ENCODE results near the gene HAL.

HAL gene

DNA sequence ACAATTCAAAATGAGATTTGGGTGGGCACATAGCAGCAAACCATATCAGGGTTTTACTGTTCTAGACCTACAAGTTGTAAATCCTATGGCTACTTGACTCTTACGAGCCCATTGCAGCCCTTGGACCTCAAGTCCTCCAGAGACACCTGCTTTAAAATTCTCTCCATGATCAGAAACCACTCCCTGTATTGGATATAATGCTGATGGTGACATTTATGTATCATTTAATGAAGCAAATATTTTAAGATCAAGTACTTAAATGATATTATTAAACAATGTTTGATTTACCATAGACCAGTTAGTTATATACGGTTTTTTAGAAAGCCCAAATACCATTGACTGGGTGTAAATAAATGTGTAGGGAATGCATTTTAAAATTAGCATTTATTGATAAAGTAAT lies 28.8 kb downstream of the HAL start:
- TF ChIP-seq, protein P1, sequence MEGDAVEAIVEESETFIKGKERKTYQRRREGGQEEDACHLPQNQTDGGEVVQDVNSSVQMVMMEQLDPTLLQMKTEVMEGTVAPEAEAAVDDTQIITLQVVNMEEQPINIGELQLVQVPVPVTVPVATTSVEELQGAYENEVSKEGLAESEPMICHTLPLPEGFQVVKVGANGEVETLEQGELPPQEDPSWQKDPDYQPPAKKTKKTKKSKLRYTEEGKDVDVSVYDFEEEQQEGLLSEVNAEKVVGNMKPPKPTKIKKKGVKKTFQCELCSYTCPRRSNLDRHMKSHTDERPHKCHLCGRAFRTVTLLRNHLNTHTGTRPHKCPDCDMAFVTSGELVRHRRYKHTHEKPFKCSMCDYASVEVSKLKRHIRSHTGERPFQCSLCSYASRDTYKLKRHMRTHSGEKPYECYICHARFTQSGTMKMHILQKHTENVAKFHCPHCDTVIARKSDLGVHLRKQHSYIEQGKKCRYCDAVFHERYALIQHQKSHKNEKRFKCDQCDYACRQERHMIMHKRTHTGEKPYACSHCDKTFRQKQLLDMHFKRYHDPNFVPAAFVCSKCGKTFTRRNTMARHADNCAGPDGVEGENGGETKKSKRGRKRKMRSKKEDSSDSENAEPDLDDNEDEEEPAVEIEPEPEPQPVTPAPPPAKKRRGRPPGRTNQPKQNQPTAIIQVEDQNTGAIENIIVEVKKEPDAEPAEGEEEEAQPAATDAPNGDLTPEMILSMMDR (IDR thresholded peaks at IDR 0.05; ENCODE audit: low read depth, low read length, missing control alignments), result no peak
- DNase-seq (ENCODE audit: low read depth), result no peak
- H3K4me3 ChIP-seq (ENCODE audit: low read depth, low read length), result no peak overlapping the region

DNA sequence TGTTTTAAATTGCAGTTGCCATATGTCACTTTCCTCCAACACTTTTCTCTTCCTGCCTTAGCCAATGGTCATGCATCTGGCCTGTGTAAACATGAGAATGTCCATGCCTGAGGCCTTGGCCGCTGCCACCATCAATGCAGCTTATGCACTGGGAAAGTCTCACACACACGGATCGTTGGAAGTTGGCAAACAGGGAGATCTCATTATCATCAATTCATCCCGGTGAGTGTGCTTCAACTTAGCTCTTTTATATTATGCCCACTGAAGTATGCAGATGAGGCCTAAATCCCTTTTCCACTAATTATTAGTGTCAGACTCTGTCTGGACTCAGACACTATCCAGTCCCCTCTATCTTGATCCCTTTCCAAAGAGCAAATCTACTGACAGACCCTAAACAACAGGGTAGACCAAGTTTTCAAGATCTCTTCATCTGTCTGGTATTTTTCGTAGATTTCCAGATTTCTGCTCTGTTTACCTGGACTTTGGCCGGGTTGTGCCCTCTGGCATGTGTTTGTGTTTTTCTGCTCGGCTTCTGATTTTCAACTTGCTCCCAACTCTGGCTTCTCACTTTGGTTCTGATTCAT lies 29.8 kb downstream of the HAL start:
- TF ChIP-seq, protein P1 (IDR thresholded peaks at IDR 0.05; ENCODE audit: low read depth, low read length, missing control alignments), result no peak
- no peak for DNase-seq (ENCODE audit: low read depth)
- H3K4me3 ChIP-seq (ENCODE audit: low read depth, low read length), result no peak overlapping the region

DNA sequence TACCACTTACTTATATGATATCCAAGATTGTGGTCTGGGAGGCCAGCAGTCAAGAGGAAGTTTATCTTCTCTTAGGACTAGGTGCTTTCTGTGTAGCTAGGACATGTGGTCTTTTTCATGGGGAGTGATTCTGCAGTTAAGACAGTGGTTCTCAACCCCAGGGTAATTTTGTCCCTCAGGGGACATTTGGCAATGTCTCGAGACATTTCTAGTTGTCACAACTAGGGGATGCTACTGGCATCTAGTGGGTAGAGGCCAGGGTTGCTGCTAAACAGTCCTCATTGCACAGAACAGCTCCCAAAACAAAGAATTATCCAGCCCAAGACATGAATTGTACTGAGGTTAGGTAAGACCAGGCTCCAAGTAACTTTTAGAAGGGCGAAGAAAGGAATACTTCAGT lies 33.0 kb downstream of the HAL start:
- H3K4me3 ChIP-seq (ENCODE audit: low read depth, low read length), result no peak overlapping the region
- DNase-seq (ENCODE audit: low read depth), result no peak
- TF ChIP-seq, protein P1 (IDR thresholded peaks at IDR 0.05; ENCODE audit: low read depth, low read length, missing control alignments), result peak; percentile 40

DNA sequence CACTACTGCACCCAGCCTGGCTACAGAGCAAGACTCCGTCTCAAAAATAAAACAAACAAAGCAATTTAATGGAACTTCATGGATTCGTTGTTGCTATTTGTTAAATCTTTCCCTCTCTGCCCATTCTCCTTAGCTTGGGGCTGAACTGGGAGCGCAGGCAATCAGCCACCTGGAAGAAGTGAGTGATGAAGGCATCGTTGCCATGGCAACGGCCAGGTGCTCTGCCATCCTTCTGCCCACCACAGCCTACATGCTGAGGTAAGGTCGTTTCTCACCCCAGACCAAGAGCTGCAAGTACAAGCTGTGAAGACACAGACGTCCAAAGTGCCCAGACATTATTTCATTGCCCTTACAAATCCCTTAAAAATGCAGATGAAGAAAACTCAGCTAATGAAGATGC lies 33.9 kb downstream of the HAL start:
- DNase-seq (ENCODE audit: low read depth), result no peak
- TF ChIP-seq, protein P1 (IDR thresholded peaks at IDR 0.05; ENCODE audit: low read depth, low read length, missing control alignments), result no peak

DNA sequence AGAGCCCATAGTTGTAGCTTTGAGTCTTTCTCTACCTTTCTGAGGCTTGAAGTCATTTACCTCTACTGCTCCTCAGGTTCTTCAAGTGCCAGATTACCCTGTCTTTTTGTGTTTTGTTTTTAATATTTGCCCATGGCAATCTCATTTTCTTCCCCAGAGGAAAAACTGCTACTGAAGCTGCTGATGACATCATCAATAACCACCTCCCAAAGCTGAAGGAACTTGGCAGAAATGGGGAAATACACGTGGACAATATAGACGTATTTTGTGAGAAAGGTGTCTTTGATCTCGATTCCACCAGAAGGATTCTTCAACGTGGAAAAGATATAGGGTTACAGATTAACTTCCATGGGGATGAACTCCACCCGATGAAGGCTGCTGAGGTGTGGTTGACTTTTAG lies 35.9 kb downstream of the HAL start:
- DNase-seq (ENCODE audit: low read depth), result no peak
- TF ChIP-seq, protein P1 (IDR thresholded peaks at IDR 0.05; ENCODE audit: low read depth, low read length, missing control alignments), result no peak
- H3K4me3 ChIP-seq (ENCODE audit: low read depth, low read length), result no peak overlapping the region

More for the DNA sequence above, 33.9 kb downstream of the HAL start:
- H3K4me3 ChIP-seq (ENCODE audit: low read depth, low read length), result no peak overlapping the region

DNA sequence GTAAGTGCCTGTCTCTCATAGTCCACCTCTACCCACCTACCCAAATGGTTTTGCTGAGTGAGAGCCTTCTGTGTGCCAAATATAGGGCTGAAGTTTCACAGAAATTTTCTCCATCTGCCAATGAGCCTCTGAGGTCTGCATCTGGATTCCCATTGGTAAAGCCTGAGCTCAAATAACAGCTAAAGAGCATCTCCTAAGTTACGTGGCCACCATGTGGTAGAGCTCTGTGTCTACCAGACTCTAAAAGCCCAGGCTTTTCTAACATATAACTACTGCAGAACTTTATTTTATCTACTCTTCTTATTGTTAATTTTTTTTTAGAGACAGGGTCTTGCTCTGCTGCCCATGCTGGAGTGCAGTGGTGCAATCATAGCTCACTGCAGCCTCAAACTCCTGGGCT lies 37.0 kb downstream of the HAL start:
- no peak overlapping the region for H3K4me3 ChIP-seq (ENCODE audit: low read depth, low read length)
- no peak for DNase-seq (ENCODE audit: low read depth)
- TF ChIP-seq, protein P1 (IDR thresholded peaks at IDR 0.05; ENCODE audit: low read depth, low read length, missing control alignments), result no peak

DNA sequence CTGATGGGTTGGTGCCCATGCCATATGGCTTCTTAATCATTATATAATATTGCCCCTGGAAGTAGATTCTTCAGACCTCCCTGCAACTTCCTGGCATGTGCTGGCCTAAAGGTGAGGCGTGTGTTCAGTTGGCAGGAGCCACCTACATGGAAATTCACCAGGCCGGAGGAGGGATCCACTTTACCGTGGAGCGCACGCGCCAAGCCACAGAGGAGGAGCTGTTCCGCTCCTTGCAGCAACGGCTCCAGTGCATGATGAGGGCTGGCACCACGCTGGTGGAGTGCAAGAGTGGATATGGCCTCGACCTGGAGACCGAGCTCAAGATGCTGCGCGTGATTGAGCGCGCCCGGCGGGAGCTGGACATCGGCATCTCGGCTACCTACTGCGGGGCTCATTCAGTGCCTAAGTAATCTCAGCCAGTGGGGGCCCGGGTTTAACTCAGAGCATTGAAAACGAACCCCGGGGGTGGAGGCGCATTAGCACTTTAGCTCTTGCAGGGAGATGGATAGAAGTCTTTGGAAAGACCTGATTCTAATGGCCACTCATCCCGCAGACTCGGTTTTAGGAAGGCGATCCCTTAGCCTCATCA lies 39.5 kb downstream of the HAL start:
- no peak overlapping the region for H3K4me3 ChIP-seq (ENCODE audit: low read depth, low read length)
- no peak for DNase-seq (ENCODE audit: low read depth)
- TF ChIP-seq, protein P1 (IDR thresholded peaks at IDR 0.05; ENCODE audit: low read depth, low read length, missing control alignments), result no peak
